22Rv1 (cell line): ENCODE data around the gene VWA8.

Experiments
- H3K27ac ChIP-seq: fragments of 450-650 bp; 2 replicates; pipeline ENCODE4 v1.5.1; 2017
- CTCF ChIP-seq: fragments of 450-650 bp; IDR thresholded peaks from 2 replicates; pipeline ENCODE4 v1.5.1; 2017; ENCODE audit warnings: mild to moderate bottlenecking
- ZFX ChIP-seq: fragments of 450-650 bp; IDR thresholded peaks from 2 replicates; pipeline ENCODE4 v1.6.1; 2017; ENCODE audit warnings: antibody characterized with exemption, borderline replicate concordance

VWA8 gene

GRCh38 chr13:41588899-41589298, 372.0 kb downstream of the VWA8 start:
- TF ChIP-seq CTCF = no peak
- TF ChIP-seq ZFX = no peak
- H3K27ac ChIP-seq = no peak overlapping the region

GRCh38 chr13:41588448-41588847, 372.5 kb downstream of the VWA8 start:
- H3K27ac ChIP-seq = no peak overlapping the region

GRCh38 chr13:41587490-41587889, 373.4 kb downstream of the VWA8 start:
- TF ChIP-seq CTCF = peak; percentile 6; the same call in 1 of the 2 replicates
- no peak for TF ChIP-seq ZFX
- H3K27ac ChIP-seq = no peak overlapping the region

More at GRCh38 chr13:41588448-41588847, 372.5 kb downstream of the VWA8 start:
- TF ChIP-seq CTCF = no peak

GRCh38 chr13:41586216-41586615, 374.7 kb downstream of the VWA8 start:
- TF ChIP-seq ZFX (no peak), CTCF (no peak)
- H3K27ac ChIP-seq = no peak overlapping the region

GRCh38 chr13:41582027-41582463, 378.9 kb downstream of the VWA8 start:
- H3K27ac ChIP-seq = no peak overlapping the region
- TF ChIP-seq ZFX (no peak), CTCF (no peak)

GRCh38 chr13:41580345-41580744, 380.6 kb downstream of the VWA8 start:
- TF ChIP-seq ZFX (no peak), CTCF (no peak)
- H3K27ac ChIP-seq = no peak overlapping the region

- H3K27ac ChIP-seq = no peak overlapping the region
- TF ChIP-seq CTCF (no peak), ZFX (no peak)
Measured at GRCh38 chr13:41579881-41580280, 381.0 kb downstream of the VWA8 start.
